ENCODE data around the gene CNTNAP4.

- TF ChIP-seq CTCF (IDR thresholded peaks at IDR 0.05): no peak
- TF ChIP-seq POLR2AphosphoS5 (IDR thresholded peaks at IDR 0.05): no peak
- no peak for TF ChIP-seq POLR2A (IDR thresholded peaks at IDR 0.05)
Observed at GRCh38 chr16:76389126-76389525, 111.9 kb downstream of the CNTNAP4 start.

All from prostate gland (tissue), 2 donors.